OCI-M2 (cell line): ENCODE data around the gene TOMM7.
"Not testable (repeated sequence)": the region's sequence is repeated elsewhere in the genome, so short reads cannot be mapped to it uniquely, and the experiment has no call there.

Experiments used
- DNase-seq: peaks from one replicate; lab custom pipeline; 2025; ENCODE audit not compliant: unreplicated experiment; lab: John Stamatoyannopoulos, UW

Gene TOMM7

GRCh38 chr7:22790640-22791039 lies 32.0 kb downstream of the TOMM7 start:
- DNase-seq, result not testable (repeated sequence)

DNA sequence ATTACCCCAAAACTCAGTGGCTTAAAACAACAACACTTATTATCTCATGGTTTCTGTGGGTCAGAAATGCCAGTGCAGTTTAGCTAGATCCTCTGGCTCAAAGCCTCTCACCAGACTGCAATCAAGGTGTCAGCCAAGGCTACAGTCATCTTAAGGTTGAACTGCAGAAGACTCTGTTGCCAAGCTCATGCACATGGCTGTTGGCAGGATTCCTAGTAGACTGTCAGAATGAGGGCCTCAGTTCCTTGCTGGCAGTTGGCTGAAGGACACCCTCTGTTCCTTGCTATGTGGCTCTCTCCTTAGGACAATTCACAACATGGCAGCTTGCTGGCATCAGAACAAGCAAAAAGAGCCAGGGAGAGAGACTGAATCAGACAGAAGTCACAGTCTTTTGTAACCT lies 34.7 kb downstream of the TOMM7 start:
- no peak for DNase-seq

DNA sequence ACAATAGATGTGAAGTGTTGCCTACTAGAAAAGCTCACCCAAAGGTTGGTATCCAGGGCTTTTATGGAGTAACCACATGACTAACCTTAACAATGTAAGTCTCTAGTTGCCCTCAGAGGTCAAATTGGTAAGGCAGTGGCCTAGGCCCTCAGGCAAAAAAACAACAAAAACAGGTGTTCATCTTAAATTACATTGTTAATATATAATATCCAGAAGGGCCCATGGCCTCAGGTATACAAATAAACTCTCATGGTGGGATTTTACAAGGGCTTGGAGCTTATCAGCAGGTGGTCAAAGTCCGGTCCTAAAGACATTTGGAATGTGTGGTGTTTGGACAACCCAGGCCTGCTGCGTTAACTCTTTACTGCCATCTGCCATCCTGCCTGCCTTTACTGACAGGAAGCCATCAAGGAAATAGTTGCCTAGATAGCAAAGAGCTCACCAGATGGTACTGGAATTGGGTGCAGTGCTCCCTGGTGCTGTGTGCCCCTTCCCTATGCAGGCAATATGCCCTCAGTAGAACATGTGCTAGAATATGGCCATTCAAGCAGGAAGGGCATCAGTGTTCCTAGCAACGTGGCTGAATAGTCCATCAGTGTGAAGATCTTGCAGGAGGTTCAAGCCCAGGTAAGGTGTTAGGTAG lies 36.2 kb downstream of the TOMM7 start:
- no peak for DNase-seq

- DNase-seq, result no peak
Measured at GRCh38 chr7:22784346-22784745, 38.3 kb downstream of the TOMM7 start.

- DNase-seq, result no peak
Measured at GRCh38 chr7:22783421-22783820, 39.2 kb downstream of the TOMM7 start.

- DNase-seq, result no peak
Measured at GRCh38 chr7:22782616-22783232, 39.9 kb downstream of the TOMM7 start.

DNA sequence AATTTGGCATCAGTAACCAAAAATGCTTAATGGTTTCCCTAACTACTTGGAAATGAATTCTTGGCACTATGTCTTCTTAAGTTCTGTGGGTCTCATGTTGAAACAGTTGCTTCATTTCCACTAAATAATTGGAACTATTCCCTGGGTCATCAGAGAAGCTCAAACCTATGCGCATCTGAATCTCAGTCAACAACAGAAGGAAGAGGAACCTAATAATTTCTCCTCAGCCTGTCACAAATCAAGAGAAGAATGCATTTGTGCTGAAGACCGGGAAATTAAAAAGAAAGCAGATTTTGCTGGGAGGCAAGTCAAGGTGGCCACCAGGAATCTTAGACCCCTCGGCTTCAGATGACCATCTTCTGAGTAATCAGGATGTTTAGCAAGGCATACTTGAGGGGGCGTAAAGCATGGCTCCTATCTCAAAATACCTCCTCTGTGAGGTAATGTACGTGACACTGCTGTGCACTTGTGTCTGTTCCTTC lies 41.4 kb downstream of the TOMM7 start:
- no peak for DNase-seq

- DNase-seq, result not testable (repeated sequence)
Measured at GRCh38 chr7:22779730-22780323, 42.8 kb downstream of the TOMM7 start.

DNA sequence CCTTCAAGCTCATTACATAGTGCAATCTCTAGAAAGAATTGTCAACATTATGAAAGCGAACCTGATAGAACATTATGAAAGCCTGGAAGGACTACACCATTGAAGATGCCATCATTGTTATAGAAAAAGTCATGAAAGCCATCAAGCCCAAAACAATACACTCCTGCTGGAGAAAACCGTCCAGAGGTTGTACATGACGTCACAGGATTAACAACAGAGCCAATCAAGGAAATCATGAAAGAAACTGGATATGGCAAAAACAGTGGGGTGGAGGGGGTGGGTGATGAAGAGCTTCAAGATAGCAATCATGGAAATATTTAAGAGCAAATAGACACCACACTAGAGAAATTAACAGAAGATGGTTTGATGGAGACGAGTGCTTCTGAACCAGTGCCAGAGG lies 45.7 kb downstream of the TOMM7 start:
- DNase-seq, result no peak

GRCh38 chr7:22772885-22773284 lies 49.8 kb downstream of the TOMM7 start:
- no peak for DNase-seq

DNA sequence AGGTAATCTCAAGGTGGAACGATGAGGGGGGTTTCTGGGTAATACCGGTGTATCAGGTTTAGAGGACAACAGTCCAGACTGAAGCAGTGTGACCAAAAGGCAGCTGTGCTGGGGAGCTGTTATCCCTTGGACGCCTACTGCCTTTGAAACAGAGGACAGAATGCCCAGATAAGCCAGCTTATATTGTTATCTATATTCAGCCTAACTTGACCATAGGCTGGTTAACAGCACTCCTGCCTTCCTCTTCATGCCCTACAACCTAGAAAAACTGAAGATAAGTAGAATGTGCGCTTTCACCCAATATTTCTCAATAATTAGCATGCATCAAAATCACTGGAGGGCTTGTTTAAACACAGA lies 50.8 kb downstream of the TOMM7 start:
- no peak for DNase-seq

- DNase-seq, result no peak
Measured at GRCh38 chr7:22771194-22771871, 51.3 kb downstream of the TOMM7 start.

- no peak for DNase-seq
Measured at GRCh38 chr7:22765609-22766008, 57.0 kb downstream of the TOMM7 start.
